ENCODE measurements around the gene SWT1.
"Not testable (repeated sequence)": the region's sequence is repeated elsewhere in the genome, so short reads cannot be mapped to it uniquely, and the experiment has no call there.

SWT1 gene

GRCh38 chr1:185170291-185170848 lies 13.4 kb downstream of the SWT1 start:
- H4K20me1 ChIP-seq (ENCODE audit: insufficient read depth, low read length) = no peaks in the 10 kb centered on the region
- H3K4me3 ChIP-seq (ENCODE audit: low read depth in 1 of 2, low read length in 2 of 2) = peak overlapping the region in 1 of 2 experiments; percentile 37; a peak in 1 of 4 replicates
- H3K36me3 ChIP-seq (ENCODE audit: insufficient read depth, low read length) = no peaks in the 10 kb centered on the region
- peaks cover 6% of the 10 kb centered on the region; the same call in 1 of the 2 replicates for H3K4me1 ChIP-seq (ENCODE audit: insufficient read depth, low read length)
- DNase-seq = peak; percentile 54
- no peaks in the 10 kb centered on the region for H3K79me2 ChIP-seq (ENCODE audit: insufficient read depth, low read length)
- no peaks in the 10 kb centered on the region for H3K9me3 ChIP-seq (ENCODE audit: insufficient read depth, low read length, severe bottlenecking)
- ATAC-seq (ENCODE audit: insufficient read depth, low read depth) = peak; percentile 94
- no peak for TF ChIP-seq EZH2 (IDR thresholded peaks at IDR 0.05; ENCODE audit: borderline replicate concordance, low read depth, low read length, severe bottlenecking)
- peak; percentile 73 for TF ChIP-seq CTCF (IDR thresholded peaks at IDR 0.05; ENCODE audit: borderline replicate concordance, extremely low read depth, low read length, poor library complexity, severe bottlenecking)
- H3K9ac ChIP-seq (ENCODE audit: low read depth, low read length) = no peak overlapping the region
- H2AFZ ChIP-seq (ENCODE audit: low read depth, low read length) = peak overlapping the region; percentile 72; the same call in 1 of the 2 replicates
- no peaks in the 10 kb centered on the region for H3K27me3 ChIP-seq (ENCODE audit: insufficient read depth, low read length, poor library complexity)
- no peak overlapping the region for H3K27ac ChIP-seq (ENCODE audit: low read length)
- peak overlapping the region; percentile 57; the same call in 1 of the 2 replicates for H3K4me2 ChIP-seq (ENCODE audit: insufficient read depth, low read length)

GRCh38 chr1:185193756-185194155 lies 36.8 kb downstream of the SWT1 start:
- H3K27me3 ChIP-seq (ENCODE audit: insufficient read depth, low read length, poor library complexity) = no peaks in the 10 kb centered on the region
- H2AFZ ChIP-seq (ENCODE audit: low read depth, low read length) = no peak overlapping the region
- H3K4me1 ChIP-seq (ENCODE audit: insufficient read depth, low read length) = no peaks in the 10 kb centered on the region
- ATAC-seq (ENCODE audit: insufficient read depth, low read depth) (no peak), DNase-seq (no peak)
- no peaks in the 10 kb centered on the region for H4K20me1 ChIP-seq (ENCODE audit: insufficient read depth, low read length)
- no peak for TF ChIP-seq EZH2 (IDR thresholded peaks at IDR 0.05; ENCODE audit: borderline replicate concordance, low read depth, low read length, severe bottlenecking)
- TF ChIP-seq CTCF (IDR thresholded peaks at IDR 0.05; ENCODE audit: borderline replicate concordance, extremely low read depth, low read length, poor library complexity, severe bottlenecking) = no peak
- no peak overlapping the region for H3K9ac ChIP-seq (ENCODE audit: low read depth, low read length)
- no peak overlapping the region for H3K4me2 ChIP-seq (ENCODE audit: insufficient read depth, low read length)
- no peaks in the 10 kb centered on the region for H3K36me3 ChIP-seq (ENCODE audit: insufficient read depth, low read length)
- no peak overlapping the region for H3K27ac ChIP-seq (ENCODE audit: low read length)
- no peaks in the 10 kb centered on the region for H3K79me2 ChIP-seq (ENCODE audit: insufficient read depth, low read length)
- H3K4me3 ChIP-seq (ENCODE audit: low read depth in 1 of 2, low read length in 2 of 2) = no peak overlapping the region
- no peaks in the 10 kb centered on the region for H3K9me3 ChIP-seq (ENCODE audit: insufficient read depth, low read length, severe bottlenecking)

- H3K9ac ChIP-seq (ENCODE audit: low read depth, low read length); H3K79me2 ChIP-seq (ENCODE audit: insufficient read depth, low read length); H3K27me3 ChIP-seq (ENCODE audit: insufficient read depth, low read length, poor library complexity); H3K9me3 ChIP-seq (ENCODE audit: insufficient read depth, low read length, severe bottlenecking); DNase-seq; H3K4me2 ChIP-seq (ENCODE audit: insufficient read depth, low read length); H3K4me1 ChIP-seq (ENCODE audit: insufficient read depth, low read length); H3K4me3 ChIP-seq (ENCODE audit: low read depth in 1 of 2, low read length in 2 of 2); ATAC-seq (ENCODE audit: insufficient read depth, low read depth); H3K36me3 ChIP-seq (ENCODE audit: insufficient read depth, low read length); H4K20me1 ChIP-seq (ENCODE audit: insufficient read depth, low read length); H2AFZ ChIP-seq (ENCODE audit: low read depth, low read length); H3K27ac ChIP-seq (ENCODE audit: low read length): not testable (repeated sequence)
These were observed 41.7 kb downstream of the SWT1 start for GRCh38 chr1:185198712-185199111.

- Histone ChIP-seq H3K9me3 (ENCODE audit: insufficient read depth, low read length, severe bottlenecking) (no peaks in the 10 kb centered on the region), H3K27ac (ENCODE audit: low read length) (no peak overlapping the region), H3K9ac (ENCODE audit: low read depth, low read length) (no peak overlapping the region), H3K4me3 (ENCODE audit: low read depth in 1 of 2, low read length in 2 of 2) (no peak overlapping the region), H2AFZ (ENCODE audit: low read depth, low read length) (no peak overlapping the region), H3K79me2 (ENCODE audit: insufficient read depth, low read length) (no peaks in the 10 kb centered on the region), H4K20me1 (ENCODE audit: insufficient read depth, low read length) (no peaks in the 10 kb centered on the region), H3K4me2 (ENCODE audit: insufficient read depth, low read length) (no peak overlapping the region), H3K27me3 (ENCODE audit: insufficient read depth, low read length, poor library complexity) (no peaks in the 10 kb centered on the region), H3K36me3 (ENCODE audit: insufficient read depth, low read length) (no peaks in the 10 kb centered on the region), H3K4me1 (ENCODE audit: insufficient read depth, low read length) (no peaks in the 10 kb centered on the region)
- TF ChIP-seq EZH2 (IDR thresholded peaks at IDR 0.05; ENCODE audit: borderline replicate concordance, low read depth, low read length, severe bottlenecking) (no peak), CTCF (IDR thresholded peaks at IDR 0.05; ENCODE audit: borderline replicate concordance, extremely low read depth, low read length, poor library complexity, severe bottlenecking) (no peak)
- ATAC-seq (ENCODE audit: insufficient read depth, low read depth) = no peak
- no peak for DNase-seq
These were observed 43.9 kb downstream of the SWT1 start for GRCh38 chr1:185200889-185201288.
